Measurements from ENCODE around the gene PROCA1.
A peak's percentile ranks its signal among the peaks of the same experiment; 100 is the strongest.

PROCA1 gene

DNA sequence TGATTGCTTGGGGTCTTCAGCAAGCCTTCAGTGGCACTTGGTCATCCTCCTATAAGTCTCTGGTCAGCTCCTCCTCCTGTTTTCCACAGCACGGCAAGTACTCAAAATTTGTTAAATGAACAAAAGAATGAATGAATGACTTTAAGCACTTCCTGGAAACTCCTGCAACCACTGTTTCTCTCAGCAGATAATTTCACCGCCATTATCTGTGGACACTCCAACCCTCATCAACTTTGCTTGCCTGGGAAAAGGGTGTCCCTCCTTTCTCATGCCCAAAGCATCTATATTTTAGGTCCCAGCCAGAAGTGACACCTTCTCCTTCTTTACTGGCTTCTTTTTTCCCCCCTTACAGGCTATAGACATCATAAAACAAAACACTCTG lies 4.4 kb downstream of the PROCA1 start:
- DNase-seq (ENCODE audit: low spot score) = no peak

DNA sequence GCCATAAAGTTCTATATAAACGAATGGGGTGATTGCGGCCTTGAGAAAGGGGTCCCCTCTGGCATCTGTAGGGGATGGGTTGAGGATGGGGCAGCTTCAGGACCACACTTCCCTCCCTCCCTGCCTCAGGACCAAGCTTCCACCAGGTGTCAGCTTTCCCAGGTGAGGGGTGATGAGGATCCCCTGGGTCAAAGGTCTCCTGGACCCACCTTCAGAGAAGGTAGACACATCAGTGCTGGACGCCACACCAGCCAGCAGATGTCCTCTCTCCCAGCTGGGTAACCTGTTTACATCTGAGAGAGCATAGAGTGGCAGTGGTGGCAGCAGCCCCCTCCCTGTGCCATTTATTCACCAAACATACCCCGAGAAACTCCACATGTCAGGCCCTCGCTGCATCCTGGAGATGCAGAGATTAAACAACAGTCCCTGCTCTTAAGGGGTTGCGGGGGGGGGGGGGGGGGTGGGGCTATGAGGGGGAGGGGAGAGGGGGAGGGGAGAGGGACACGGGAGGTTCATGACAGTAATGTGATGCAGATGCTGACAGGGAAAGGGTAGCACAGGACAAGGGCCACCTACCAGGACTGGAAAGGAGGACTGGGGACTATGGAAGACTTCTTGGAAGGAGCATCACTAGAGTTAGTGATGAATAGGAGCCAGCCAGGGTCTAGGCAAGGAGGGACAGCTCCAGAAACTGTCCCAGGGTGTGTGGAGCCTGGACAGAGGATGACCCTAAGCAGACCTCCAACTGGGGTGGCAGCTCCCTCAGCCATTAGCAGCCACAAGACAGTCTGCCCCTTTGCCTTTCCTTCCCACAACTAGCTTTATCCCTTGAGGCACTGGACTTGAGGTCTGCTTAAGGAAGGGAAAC lies 5.0 kb downstream of the PROCA1 start:
- DNase-seq (ENCODE audit: low spot score) = no peak

DNA sequence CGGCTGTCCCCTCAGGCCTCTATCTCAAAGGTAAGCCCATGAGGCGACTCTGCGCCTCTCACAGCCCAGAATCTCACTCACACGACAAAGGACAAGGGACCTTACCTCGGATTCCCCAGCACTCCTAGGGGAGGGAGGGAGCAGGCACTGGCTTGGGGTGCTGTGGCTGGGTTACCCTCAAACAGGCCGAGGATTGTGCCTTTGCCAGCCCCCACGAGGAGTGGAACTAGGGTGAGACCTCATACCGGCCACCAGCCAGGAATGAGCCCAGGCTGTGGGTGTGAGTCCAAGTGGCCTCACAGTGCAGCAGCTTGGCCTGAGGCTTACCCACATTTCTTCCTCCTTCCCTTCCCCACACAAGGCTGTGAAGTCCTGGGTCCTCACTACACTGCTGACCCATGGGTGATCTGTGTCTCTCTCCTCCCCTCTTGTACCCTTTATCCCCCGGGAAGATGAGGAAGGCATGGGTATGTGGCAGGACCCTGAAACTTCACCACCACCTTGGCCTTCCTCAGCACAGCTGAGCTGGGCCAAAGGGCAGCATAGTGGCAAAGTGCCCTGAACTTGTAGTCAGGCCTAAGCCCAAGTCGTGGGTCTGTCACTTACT lies 5.9 kb downstream of the PROCA1 start:
- DNase-seq (ENCODE audit: low spot score) = no peak

DNA sequence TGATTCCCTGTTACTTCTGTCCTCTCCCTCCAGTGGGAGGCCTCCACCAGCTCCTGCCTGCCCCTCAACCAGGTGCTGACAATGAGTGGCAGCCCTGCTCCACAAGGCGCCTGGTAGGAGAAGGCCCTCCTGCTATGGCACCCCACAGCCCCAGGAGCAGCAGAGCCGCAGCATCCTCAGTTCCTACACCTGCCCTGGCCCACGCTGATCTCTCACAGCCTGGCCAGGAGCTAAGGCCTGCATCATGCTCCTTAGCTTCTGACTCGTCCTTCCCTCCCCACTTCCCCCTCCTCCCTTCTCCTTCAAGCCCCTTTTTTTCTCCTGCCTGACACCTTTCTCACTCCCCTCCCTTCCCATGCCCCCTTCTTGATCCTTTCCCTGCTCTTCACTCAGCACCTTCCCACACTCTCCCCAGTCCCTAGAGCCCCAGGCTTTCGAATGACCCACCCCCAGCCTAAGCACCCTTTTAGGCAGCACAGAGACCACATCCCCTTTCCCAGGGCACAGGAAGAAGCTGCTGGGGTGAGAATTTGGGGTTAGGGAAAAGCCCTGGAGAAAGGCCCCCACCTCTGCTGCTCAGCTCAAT lies 6.5 kb downstream of the PROCA1 start:
- DNase-seq (ENCODE audit: low spot score) = no peak

DNA sequence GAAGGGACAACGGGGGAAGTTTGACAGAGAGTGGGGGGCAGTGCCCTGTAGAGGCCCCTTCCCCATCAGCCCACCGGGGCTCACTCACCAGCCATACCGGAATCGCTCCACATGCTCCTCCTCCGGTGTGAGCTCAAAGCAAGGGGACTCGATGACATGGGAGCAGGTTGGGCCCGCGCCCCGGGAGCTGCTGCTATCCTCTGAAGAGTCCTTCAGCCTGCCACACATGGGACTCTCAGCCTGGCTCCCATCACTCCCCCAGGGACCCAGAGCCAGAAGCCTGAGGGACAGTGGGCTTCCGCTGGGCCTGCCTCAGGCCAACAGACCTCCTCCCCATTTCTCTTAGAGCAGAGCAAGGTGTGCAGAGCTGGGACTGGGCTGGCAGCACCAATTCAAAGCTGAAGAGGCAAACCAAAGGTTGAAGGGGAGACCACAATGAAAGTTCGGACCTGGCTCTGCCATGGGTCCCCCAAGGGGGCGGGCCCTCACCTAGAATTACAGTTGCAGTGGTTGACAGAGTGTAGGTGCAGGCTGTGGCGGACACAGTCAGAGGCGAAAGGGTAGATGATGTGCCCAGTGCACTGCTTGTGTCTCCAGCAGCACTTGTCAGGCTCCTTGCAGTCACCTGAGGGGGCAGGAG lies 7.3 kb downstream of the PROCA1 start:
- no peak for DNase-seq (ENCODE audit: low spot score)

DNA sequence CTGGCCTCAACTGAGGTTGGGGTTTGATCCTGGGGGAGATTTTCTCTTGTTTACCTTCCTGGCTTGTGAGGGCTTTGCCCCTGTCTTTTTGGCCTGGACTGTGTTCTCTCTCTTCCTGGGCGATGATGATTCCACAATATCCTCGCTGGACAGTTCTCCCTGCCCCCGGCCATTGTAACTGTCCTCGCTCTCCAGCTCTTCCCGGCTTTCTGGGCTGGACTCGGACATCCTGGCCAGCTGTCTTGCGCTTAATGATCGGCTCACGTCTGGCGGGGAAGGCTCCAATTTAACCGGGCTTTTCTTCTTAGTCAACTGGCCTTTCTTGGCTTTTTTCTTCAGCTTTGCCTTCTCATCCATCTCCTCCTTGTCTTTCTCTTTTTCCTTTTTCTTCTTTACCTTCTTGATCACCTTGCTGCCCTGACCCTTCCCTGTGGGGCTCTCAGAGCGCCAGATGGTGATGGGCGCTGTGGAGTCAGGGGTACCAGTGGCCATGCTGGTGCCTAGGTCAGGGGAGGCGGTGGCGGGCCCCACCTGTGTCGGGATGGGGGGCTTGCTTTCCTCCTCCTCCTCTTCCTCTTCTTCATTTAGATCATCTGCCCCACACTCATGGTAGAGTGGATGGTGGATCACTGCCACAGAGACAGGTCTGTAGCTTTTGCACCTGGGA lies 8.0 kb downstream of the PROCA1 start:
- DNase-seq (ENCODE audit: low spot score) = no peak

DNA sequence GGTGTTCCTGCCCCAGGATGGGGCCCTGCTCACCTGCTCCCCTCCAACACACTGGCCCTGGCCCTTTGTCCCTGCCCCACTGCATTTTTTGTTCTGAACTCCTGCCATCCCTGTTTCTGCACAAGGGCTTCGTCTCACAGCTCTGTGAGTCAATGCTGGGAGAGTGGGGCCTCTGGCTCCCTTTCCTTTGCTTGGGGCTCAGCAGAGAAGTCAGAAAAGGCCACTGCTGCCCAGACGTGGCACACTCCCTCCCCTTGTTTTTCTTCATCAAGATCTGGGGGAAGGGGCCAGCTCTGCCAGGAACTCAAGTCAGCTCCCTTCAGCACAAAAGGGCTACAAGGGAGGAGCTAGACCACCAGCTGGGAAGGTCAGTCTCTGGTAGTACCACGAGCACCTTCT lies 8.9 kb downstream of the PROCA1 start:
- no peak for DNase-seq (ENCODE audit: low spot score)

DNA sequence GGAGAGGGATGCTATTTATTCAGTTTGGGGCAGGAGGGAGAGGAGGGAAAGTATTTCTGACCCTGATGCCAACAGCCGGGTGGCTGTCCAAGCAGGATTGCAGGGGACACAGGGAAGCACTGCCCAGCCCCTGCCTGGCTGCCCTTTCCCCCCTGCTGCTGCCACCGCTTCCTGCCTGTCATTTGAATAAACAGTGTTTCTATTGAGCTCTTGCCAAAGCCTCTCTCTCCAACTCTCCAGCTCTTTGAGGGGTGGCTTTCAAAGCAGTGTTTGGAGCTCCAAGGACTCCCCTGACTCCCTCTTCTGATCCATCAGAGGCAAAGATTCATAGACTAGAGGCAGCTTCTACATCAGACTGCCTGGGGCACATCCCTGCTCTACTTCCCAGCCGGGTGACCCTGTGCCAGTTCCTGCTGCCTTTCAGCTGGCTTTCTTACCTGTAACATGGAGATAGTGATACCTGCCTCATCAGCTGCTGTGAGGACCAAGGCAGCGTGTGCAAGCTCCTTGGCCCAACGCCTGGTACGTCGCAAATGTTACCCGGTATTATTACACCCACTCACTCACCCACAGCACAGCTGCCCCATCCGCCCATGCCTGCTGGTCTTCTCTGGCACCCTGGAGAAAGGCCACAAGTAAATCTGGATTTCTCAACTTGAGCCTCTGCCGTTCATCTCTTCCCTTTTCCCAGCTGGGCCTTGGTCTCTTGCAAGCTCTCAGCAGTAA lies 9.5 kb downstream of the PROCA1 start:
- DNase-seq (ENCODE audit: low spot score) = no peak

DNA sequence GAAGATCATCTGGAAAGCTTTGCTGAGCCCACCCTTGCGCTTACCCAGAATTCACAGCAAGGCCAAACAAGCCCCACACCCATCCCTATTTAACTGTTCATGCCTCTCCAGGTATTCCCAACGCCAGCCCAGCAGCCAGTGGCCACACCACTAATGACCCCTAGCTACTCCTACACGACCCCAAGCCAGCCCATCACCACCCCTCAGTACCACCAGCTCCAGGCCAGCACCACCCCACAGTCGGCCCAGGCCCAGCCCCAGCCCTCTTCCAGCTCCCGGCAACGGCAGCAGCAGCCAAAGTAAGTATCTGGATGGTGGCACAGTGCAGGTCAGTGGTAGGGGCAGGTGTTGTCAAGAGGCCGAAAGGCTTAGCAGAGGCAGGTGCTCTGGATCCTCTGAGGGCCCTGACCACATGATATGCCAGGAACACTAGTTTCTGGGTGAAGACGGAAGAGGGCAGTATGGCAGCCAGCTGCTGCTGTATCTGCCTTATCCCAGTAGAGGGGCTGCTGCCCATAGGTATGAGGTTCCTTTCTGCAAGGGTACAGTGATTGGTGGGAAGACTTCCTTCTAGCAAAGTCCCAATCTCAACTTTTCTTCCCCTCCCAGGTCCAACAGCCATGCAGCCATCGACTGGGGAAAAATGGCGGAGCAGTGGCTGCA lies 10.7 kb downstream of the PROCA1 start:
- DNase-seq (ENCODE audit: low spot score) = no peak

DNA sequence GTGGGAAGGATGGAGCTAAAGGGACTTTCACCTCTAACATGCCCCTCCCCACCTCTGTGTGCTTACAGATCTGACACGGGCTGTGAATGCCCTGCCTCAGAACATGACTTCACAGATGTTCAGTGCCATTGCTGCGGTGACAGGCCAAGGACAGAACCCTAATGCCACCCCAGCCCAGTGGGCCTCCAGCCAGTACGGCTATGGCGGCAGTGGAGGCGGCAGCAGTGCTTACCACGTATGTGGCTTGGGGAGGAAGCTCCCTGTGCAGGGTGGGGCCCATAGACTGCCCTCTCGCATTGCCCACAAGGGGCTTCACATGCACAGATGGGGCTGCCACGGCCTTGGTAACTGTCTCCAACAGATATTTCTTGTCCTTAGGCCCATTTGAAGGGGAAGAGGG lies 11.4 kb downstream of the PROCA1 start:
- no peak for DNase-seq (ENCODE audit: low spot score)

DNA sequence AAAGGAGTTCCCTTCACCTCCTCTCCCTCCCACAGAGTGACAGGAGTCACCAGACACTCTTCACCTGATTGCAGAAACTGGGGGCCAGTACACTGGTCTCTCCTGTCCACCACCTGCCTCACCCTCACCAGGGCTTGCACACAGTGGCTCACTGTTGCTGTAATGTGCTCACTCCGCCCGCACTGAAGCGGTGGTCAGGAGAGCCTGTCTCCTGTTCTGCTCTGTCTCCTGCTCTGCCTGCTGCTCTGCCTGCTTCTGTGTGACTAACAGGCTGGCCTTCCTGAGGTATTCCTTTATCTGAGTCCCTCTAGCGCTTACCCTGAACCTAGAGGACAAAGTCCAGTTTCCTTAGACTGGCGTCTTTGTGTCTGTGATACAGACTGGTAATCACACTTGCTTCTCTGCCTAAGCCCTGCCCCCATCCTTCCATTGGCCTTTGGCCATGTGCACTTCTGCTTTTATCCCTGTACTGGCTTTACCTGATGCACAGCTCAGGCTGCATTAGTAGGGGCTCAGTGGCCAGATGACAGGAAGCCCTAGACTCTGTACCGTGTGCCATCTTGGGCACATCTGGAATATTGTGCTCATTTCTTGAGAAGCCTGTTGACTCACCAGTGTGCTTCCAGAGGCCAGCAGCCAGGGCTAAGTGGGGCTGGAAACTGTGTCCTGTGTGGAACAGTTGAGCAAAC lies 13.3 kb downstream of the PROCA1 start:
- no peak for DNase-seq (ENCODE audit: low spot score)

DNA sequence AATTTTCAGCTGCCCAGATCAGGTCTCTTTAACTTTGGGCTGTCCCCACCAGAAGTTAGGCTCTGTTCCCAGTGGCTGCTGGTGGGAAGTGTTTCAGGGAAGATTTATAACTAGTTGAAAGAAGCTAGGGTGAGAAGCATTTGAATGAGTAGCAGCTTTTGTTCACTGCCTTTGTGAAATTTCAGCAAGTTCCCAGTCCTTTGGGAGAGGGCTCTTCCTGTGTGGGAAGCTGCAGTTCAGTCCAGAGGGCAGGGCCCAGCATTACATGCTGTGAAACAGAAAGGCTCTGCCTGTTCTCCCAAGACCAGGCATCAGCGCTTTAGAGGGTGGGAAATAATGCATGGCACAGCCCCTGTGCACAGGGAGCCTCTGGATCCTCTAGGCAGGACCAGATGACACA lies 17.8 kb downstream of the PROCA1 start:
- peak; percentile 35 for DNase-seq (ENCODE audit: low spot score)

DNA sequence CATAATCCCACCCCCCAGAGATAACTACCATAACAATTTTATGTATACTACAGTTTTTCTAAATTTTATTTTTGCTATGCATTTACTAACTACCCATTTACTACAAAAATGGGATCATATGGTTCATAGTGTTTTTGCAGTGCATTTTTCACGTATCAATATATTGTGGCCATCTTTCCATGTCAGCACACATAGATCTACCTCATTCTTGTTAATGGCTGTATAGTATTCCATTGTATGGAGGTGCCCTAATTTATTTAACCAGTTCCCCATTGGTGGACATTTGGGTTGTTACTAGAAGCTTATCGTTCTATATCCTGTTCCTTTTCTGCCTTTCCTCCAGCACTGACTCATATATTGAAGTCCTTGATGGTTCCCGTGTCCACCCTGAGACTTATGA lies 22.7 kb downstream of the PROCA1 start:
- no peak for DNase-seq (ENCODE audit: low spot score)

DNA sequence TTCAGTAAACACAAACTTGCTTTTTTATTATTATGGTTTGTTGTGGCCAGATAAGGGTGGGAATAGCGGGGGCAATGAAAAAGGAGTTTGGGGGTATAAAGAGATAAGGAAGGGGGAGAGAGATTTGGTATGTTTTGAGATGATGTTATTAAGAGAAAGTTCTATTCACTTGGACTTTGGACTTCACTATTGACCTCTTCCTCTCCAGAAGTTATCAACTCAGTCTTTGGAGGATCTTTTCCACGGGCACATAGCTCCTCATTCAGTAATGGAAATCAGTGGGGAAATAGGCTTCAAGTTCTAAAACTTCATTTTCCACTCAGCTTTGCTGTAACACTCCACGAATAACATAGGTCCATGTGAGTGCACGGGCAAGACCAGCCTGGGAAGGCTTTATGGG lies 23.2 kb downstream of the PROCA1 start:
- DNase-seq (ENCODE audit: low spot score) = no peak

DNA sequence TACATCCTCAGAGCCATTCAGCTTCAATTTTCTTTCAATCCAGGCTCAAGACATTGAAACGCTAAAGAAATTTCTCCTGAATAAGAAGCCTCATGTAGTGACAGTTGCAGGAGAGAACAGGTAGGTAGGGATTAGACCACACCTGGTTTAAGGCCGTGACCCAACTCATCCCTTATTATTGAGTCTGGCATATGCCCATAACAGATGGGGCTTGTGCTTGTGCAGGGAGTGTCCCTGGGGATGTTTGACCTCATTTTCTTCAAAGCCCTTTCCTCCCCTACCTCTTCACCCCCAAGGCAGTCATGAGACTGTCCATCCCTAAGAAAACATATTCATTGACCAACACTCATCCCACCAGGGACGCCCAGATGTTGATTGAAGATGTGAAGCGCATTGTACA lies 25.4 kb downstream of the PROCA1 start:
- DNase-seq (ENCODE audit: low spot score) = no peak

DNA sequence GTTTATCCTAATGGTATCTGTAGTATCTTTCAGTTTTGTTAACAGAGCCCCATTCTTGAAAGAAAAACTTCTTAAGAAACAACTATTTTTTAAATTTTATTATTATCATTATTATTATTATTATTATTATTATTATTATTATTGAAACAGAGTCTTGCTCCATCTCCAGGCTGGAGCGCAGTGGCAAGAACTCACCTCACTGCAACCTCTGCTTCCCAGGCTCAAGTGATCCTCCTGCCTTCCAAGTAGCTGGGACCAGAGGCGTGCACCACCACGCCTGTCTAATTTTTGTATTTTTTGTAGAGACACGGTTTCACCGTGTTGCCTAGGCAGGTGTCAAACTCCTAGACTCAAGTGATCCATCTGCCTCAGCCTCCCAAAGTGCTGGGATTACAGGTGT lies 26.3 kb downstream of the PROCA1 start:
- no peak for DNase-seq (ENCODE audit: low spot score)

DNA sequence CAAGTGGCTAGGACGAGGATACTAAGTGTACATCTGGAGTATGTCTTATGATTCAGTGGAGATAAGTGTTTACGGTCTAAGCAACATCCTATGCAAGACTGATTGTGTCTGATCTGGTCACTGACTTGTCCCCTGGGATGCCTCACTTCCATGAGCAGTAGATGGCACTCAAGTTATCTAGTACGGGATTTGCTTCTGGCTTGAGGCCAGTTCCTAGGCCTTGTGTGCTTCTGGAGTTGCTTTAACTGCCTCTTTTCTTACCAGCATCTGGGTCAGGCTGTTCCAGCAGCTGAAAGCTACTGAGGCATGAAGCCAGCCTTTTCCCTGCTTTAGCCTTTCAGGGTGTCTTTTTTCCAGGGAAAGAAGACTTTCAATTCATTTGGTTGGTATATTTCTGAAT lies 26.7 kb downstream of the PROCA1 start:
- DNase-seq (ENCODE audit: low spot score) = no peak

DNA sequence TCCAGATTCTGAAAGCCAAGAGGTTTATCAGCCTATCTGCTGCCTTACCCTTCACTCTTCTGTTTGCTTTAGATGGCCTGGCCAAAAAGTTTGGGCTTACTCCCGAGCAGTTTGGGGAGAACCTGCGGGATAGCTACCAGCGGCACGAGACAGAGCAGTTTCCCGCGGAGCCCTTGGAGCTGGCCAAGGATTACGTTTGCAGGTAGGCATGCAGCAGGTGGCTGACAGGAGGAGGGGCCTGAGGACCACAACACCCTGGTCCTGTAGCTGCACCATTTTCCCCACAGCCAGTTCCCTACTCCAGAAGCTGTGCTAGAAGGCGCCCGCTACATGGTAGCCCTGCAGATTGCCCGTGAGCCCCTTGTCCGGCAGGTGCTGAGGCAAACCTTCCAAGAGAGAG lies 29.0 kb downstream of the PROCA1 start:
- no peak for DNase-seq (ENCODE audit: low spot score)

DNA sequence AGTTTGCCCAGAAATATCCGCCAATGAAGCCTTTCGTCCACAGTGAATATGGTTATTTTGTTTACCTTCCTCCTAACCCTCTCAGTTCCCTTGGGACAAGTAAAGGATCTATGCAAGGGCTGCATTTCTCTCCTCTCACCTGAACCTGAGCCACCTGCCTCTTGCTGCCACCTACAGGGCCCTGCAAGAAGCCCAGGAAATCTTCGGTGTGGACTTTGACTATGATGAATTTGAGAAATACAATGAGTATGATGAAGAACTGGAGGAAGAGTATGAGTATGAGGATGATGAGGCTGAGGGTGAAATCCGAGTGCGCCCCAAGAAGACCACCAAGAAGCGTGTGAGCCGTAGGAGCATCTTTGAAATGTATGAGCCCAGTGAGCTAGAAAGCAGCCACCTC lies 35.7 kb downstream of the PROCA1 start:
- no peak for DNase-seq (ENCODE audit: low spot score)

DNA sequence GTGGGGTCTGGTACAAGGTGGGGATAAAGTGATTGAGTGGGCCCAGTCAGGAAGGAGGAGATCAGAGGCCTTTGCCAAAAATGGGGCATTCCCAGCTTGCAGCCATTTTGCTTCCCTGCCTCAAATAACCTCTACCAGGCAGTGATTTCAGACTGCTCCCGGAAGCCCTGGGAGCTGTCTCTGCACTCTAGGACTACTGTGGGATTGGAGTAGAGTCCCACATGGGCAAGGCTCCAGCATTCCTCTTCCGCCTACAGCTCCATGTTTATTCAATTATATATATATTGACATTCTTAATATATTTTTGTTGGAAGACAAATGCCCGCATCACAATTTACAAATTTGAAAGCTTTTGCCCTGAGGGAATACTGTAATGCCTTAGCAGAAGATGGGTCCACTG lies 36.2 kb downstream of the PROCA1 start:
- no peak for DNase-seq (ENCODE audit: low spot score)

DNA sequence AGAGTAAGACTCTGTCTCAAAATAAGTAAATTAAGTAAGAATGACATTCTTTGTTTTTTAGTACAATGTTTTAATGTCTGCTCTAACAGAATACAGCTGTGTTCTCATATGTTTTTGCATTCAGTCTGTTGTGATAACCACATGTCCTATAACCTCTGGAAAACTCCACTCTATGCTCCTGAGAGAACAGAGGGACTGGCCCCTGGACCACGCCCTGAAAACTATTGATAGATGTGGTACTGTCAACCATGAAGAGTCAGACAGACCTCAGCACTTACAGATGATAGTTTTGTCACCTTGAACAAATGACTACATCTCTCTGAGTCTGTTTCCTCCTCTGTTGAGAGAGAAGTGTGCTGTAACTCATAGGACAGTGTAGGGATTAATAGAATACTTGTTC lies 41.8 kb downstream of the PROCA1 start:
- no peak for DNase-seq (ENCODE audit: low spot score)

Data from COLO829 (cell line).